Non-pigmented ciliary epithelial cell (primary cell): ENCODE results near the gene SORCS2.

Experiments used
- DNase-seq: peaks from one replicate; pipeline ENCODE4 v3.0.0-alpha.2; 2010; ENCODE audit warnings: low read depth

The SORCS2 gene

DNA sequence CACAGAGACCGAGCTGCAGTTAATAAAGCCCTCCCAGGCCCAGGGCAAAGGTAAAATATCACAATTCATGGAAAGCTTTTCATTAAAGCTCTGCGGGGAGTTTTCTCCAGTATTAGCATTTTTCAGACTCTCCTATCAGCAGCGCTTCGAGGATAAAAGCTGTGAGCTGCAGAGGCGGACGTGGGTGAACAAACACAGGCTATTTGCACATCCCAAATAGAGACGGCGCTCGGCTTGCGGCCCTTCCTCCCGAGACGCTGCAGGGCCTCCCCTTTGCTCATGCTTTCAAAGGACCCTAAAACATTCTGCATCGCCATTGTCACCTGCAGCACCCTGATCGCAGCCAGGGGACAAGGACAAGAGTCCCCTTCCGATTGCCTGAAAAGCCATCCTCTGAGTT is 97.3 kb downstream of the SORCS2 start:
- DNase-seq, result no peak

DNA sequence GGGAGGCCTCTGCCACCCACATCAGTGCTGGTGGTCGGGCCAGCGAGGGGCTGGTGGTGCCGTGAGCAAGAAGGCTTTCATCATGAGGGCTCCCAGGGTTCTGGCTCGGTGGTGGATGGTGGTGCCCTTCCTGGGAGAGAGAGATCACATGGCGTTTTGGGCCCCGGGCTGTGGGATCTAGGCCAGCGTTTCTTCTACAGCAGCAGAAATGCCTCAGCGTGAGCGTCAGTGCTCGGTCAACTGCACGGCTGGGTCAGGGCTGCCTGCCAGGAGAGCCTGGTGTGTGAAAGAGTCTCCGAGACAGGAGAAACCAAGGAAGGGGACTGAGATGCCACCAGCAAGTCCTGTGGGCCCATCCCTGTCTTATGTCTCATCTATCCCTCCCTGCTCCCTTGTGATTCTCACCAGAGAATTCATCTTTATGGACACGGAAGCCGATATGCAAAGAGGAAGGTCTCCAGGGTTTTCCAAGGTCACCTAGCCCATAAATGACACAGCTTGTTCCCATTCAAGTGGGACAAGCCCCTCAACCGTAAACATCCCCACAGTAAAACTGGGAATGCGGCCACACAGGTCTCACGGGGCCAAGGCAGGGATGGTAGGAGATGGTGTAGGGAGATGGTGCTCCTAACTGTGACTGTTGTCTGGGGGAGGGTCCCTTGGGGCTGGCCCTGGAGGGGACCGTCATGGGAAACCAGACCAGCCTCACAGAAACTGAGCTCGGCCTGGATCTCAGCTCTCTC is 99.2 kb downstream of the SORCS2 start:
- DNase-seq, result no peak

DNA sequence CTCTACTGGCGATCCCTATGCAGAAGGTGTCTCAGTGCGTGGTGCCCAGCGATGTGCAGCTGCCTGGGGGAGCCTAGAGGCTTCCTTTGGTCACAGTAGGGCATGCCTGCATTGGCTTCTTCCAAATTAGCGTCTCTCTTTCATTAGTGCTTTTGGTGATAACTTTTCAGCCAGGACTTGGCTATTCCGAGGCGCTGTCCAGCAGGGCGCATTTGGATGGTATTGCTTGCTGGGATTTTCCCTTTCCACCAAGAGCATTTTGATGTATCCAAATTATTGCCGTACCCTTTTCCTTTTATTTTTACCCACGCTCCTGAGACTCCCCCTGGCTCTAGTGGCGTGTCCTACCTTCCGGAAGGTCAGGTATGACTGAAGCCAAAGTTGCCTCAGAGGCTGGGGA is 101.4 kb downstream of the SORCS2 start:
- no peak for DNase-seq

DNA sequence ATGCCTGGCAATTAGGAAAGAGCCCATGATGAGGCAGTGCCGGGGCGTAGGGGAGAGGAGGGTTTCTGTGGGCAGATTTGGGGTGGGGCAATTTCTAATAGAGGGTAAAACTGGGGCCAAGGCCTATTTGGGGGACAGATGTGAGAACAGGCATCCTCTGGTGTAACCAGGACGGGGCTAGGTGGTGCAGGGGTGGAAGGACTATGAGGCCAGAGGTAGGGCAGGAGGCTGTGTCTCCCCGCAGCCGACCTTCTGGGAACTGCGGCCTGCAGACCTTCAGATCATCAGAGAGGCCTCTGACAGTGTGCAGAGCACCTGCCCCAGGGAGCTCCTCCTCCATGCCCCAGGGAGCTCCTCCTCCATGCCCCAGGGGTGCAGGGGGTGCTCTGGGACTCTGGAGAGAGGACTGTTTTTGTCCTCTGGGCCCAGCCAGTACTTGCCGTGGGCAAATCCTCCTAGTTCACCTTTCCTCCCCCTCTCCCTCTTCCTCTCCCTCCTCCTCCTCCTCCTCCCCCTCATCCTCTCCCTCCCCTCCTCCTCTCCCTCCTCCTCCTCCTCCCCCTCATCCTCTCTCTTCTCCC is 101.9 kb downstream of the SORCS2 start:
- DNase-seq, result no peak

DNA sequence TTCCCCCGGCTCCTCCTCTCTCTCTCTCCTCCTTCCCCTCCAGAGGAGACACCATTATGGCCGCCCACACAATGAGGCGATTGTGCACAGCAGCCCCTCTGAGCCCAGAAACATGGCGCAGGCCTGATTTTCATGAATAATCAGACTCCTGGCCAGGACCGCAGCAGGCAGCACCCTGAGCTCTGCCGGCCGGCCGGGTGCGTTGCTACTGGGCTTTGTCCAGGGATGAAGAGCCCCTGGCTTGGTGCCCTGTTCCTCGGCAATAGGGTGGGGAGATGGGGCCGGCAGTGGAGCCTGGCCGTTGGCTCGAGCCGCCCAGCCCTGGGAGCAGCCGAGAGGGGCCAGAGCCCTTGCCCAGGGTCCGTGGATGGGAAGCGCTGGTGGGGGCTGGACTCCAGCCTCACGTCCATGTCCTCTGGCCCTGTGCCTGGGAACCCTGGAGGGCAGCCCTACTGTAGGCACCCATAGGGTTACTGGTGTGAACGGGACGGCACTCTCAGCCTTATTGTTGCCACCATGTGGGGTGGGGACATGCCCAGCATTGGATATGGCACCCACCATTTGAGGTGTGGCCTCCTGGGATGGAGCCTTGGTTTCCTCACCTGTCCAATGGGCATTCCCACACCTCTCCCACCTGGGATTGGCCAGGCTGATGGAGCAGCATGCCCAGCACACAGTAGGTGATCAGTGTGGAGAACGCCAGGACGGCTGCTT is 103.0 kb downstream of the SORCS2 start:
- DNase-seq, result no peak

DNA sequence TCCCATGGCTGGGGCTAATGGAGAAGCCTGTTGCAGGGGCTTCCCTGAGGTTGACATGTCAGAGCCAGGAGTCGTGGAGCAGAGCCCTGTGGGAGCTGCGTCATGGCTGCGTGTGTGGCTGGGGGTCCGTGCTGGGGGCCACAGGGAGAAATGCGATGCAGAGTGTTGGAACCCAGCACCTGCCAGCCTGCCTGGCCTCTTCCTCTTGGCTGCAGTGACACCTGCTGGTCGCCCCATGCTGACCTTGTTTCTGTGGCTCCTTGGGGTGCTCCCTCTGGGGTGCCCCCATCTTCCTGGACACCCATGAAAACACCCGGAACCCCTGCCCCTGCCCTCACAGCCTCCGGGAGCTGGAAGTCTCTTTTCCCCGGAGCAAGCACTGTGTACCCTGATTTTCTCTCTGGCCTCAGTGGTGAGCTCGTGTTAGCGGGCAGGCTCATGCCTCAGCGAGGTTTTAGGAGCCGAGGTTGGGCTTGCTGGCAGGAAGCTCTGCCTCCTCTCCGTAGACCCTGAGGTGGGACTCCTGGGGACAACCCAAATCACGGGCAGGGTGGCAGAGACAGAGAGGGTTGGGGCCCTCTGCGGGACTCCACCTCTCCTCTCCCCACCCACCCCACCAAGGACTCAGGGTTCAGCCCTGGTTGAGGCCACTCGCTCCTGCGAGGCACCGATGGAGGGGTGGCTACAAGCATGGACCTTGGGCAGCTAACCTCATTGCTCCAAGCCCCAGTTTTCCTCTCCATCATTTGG is 103.7 kb downstream of the SORCS2 start:
- DNase-seq, result no peak

DNA sequence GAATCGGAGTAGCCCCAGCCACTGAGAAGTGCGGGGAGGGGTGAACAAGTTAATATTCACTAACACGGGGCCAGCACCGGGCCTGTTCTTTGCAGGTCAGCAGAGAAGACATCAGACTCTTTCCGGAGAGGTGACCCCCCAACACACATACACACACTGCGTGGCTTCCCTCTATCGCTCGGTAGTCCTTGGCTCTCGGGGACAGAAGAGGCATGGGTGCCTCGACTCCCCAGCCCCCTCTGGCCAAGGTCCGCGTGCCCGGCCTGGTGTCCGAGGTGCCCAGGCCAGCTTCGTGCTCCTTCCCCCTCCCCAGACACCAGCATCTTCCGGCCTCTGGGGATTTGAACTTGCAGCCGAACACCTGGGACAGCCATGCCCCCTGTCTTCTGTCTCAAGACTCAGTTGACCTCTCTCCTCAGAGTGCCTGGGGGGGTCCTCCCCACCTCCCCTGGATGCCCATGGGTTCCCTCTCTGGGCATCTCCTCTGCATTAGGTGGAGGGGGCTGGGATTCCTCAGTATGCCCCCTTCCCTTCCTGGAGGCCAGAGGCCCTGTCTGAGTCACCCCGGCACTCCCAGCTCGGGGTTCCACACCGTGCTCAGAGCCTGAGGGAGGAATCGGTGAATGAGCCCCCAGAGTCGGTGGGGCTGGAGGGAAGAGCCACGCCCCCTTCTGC is 104.5 kb downstream of the SORCS2 start:
- no peak for DNase-seq

DNA sequence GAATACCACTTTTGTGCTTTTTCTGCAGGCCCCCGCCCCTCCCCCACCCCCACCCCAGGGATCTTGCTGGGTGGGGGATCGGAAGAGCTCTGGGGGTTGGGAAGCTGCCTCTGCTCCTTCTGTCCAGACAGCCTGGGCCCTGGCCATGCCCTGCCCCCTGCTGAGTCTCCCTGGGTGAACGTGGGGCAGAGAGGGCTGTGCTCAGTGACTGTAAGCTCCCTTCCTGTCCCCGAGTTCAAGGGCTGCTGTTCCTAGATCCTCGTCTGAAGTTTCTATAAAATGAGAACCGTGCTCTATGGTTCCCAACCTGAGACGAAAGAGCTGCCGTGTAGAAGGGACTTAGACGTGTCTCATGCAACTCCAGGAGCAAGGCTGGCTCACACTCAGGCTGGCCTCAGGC is 105.0 kb downstream of the SORCS2 start:
- DNase-seq, result no peak

DNA sequence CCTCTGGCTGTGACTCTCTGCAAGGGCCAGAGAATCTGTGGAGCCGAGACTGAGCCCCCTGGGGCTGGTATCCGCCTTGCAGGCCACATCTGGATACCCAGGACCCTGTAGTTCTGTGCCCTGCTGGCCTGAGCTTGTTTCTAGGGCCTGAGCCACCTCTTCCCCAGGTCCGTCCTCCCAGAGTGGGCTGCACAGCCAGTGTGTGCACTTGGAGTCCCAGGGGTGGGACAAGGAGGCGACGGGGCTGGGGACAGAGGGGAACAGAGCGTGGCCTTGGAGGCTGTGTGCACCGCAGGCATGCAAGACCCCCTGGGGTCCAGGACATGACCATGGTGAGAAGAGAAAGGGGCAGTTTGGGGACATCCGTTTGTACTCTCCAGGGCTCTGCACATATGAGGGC is 105.5 kb downstream of the SORCS2 start:
- DNase-seq, result no peak

DNA sequence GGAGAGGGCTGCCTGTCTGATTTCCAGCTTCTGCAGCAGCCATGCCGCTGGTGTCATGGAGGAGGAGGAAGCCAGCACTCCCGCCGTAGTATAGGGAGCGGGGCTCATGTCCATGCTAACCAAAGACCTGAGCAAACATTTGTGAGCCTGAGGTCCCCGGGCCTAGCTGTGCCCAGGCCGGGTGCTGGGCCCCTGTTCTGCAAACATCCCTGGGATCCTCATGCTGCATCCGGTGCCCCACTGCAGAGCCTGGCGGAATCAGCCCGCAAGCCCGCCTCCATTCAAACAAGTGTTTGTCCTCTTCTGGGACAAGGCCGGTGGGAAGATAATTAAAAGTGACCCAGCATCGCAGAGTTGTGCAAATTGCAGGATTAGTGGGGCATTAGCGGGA is 106.3 kb downstream of the SORCS2 start:
- no peak for DNase-seq

DNA sequence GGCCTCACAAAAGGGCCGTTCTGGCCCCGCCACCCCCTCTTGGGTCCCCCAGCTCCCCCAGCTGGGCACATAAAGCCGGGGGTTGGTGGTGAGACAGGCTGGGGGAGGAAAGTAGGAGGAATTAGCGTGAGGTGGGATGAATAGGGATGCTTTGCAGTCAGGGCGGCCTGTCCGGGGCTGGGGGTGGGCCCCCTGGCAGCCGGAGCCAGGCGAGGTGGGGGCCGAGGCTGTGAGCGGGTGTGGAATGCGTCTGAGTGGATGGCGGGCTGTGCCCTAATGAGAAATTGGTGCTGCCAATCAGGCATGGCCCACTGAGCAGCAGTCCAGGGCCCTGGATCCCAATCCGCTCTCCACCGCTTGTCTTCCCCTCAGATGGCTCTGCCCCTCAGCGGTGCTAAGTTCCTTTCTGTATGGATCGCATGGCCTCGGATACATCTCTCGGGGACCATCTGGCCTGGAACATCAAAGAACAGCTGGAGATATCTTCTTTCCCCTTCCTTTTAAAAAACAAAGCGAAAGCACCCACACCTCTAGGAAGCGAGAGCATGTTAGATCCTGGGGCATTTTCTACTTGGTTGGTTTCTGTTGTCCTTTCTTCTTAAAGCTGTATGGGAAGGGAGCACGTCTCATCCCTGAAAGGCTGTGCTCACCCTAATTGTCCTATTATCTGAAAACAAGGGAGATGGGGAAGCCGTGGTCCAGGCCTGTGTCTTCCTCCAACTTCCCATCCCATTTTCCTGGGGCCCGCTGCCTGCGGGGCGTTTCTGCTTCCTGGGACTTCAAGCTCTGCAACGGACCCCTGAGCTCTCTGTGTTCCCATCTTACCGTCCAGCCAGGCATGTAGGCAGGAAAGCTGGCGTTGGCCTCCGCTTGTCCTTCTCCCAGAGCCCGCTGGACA is 106.9 kb downstream of the SORCS2 start:
- DNase-seq, result no peak

DNA sequence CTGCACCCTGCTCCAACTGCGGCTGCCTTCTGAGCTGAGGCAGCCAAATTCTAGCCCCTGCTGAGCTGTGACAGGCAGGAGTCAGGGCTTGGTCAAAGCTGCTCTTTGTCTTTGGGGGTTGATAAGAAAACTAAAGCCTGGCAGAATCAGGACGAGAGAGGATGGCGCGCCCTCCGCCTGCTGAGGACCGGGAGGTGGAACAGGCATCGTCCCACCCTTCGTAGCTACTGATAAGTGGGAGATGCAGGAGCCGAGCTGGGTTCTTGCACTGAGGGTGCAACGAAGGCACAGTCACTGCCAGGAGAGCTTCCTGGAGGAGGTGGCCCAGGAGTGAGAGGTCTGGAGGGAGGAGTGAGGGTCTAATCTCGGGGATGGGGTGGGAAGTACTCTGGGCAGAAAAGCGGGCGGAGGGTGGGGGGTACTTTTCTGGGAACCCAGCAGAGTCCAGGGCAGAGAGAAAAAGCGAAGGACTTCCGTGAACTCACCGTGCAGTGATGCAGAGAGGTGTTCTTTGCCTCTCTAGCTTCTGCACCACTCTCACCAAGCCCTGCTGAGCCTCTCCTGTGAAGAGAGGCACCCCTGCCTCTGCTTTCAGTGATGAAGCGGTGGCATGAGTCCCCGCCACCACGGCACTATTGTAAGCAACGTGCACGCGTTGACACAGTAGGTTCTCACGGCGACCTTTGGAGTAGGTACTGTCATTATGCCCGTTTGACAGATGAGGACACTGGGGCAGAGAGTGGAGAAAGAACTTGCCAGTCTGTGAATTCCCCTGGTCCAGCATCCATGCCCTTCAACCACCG is 107.8 kb downstream of the SORCS2 start:
- DNase-seq, result no peak

DNA sequence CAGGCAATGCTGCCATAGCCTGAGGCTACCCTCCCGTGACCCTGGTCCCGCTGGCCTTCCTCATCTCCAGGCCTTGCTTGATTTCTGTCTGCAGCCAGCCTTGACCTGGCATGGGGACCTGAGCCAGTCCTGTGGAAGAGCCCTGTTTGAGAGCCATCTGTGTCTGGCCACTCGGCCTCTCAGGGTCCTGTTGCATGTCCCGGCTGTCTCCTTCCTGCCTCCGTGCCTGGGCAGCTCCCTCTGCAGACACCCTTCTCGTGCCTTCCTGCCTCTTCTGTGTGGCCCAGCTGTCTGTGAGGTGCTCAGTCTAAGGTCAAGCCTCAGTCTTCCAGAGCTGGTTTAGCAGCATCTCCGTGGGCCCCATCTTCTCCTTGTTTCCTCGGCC is 108.4 kb downstream of the SORCS2 start:
- no peak for DNase-seq

DNA sequence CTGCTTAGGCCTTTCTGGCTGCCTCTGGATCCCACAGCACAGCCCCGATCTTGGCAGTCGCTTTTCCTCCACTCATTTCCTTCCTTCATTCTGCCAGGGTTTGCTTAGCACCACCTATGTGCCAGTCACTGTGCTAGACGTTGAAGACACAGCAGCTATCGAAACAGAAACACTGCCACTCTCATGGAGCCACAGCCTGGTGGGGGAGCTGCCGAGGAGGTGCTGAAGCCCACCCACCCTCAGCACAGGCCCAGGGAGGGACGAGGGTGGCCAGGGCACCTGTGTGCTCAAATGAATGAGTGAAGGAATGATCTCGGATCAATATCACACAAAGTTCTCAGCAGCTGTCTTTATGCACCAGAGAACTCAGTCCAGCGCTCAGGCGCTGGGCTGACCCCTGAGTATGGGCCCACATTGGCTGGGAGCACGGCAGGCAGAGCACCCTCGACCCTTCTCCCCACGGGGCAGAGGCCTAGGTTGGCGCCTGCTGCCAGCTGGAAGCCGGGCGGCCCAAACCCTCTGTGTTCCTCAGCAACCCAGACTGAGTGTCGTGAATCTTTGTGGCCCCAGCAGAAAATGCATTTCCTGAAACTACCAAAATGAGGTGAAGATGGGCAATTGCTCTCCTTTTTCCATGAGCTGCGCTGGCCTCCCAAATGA is 108.9 kb downstream of the SORCS2 start:
- no peak for DNase-seq

DNA sequence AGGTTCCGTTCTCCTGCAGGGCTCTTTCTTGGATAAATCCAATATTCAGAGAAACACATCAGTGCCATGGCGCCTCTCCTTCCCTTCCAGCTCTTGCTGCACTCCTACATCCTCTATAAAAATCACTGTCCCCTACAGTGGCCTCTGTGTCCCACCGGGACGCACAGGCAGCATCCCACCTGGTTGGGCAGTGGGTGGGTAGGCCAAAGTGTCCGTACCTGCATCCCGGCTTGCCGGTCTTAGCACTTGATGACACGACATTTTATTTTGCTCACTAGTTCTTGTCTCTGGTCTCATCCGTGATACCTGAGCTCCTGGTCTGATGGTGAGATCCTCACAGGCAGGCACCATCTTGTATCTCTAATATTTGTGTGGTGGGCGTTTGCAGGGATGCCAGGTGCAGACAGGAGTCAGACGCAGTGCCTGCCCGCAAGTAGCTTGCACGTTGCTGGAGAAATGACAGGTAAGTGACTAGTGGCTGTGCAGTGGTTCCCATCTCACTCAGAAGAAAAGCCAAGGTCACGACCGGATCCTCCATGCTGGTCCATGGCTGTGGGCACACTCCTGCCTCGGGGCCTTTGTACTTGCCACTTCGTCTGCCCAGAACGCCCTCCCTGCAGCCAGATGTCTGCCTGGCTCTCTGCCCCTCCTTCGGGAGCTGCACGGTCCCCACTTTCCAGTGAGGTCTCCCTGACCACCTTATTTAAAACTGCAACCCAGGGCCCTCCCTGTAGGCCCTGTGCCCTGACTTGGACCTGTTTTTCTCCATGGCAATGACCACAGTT is 109.7 kb downstream of the SORCS2 start:
- no peak for DNase-seq

DNA sequence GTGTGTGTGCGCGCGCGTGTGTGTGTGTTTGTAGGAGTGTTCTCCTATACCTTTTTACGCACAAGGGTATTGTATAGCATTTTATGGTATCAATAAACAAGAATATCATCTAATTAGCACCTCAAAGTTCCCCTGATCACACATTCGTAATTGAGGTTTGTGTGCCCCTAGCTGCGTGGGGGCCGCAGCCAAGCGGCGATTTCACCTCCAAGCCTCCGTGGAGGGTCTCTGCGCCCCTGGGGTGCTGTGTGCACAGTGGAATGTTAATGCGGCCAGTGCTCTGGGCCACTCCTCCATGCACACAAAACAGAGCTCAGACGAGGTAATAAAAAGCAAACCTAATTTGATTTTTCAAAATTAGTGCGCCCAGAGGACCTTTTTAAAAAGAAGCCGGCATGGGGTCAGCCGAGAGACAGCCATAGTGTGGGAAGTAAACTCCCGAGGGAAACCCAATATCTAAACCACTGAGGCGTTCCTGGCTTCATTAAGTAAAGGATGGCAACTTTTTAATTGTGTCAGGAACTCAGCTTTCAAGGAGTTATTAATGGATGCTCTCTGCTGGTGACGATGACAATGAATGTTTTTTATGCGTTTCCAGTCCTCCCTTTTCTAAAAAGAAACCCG is 110.6 kb downstream of the SORCS2 start:
- no peak for DNase-seq

DNA sequence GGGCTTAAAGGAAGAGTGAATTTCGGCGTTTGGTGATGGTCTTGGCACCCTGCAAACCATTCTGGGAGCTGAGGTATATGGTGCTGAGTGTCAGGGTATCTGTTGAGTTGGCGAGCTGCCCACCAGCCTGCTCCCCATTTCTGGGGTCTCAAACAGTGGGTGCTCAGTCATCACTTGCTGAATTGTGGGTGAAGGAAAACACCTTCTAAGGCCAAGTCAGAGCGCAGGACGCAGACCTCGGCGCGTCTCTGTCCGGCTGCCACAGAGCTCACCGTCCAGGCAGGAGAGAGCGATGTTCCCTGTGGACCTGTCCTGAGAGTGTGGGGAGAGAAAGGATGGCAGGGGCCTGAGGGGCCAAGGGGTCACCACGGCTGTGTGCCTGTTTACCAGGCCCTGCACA is 111.2 kb downstream of the SORCS2 start:
- no peak for DNase-seq

DNA sequence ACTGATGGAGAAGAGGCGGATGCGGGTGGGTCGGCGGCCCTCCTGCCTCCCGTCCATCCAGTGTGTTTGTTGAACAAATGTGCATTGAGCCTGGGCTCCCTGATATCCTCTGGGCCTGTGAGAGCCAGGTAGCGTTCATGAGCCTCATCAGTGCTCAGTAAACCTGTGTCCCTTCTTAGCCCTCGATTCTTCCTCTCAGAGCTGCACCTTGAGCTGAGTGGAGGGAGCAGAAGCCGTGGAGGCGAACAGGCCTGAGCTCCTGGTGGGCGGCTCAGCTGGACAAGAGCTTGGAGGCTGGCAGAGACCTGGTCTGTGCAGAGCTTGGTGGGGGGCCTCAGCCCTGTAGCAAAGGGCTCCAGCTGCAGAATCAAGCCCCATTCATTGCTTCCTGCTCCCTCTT is 112.1 kb downstream of the SORCS2 start:
- DNase-seq, result no peak
